ENCODE results near the gene ATP5F1B. TPM values are rescaled to one million over a fixed set of nuclear protein-coding genes. Genes with fewer than 3 reads are reported as not detected.
"Not testable (repeated sequence)": the region's sequence is repeated elsewhere in the genome, so short reads cannot be mapped to it uniquely, and the experiment has no call there.

Gene ATP5F1B
- polyA plus RNA-seq, 1 donor from 2014 or later = 559 TPM

DNA sequence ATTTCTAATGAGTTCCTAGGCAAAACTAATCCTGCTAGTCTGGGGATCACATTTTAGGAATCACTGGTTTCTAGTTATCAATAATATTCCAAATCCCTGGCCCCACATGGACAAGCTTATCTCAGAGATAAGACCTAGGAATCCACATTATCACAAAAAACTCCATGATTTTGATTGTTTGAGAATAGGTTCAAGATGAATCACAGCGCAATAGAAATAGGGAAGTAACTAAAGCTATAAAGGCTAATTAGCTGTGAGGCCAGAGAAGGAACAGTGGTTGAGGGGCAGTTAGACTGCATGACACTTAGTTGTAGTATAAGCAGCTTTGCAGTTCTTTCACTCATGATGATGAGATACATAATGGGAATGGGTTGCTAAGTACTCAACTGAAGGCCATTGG, 13.1 kb upstream of the ATP5F1B start:
- no peak overlapping the region for H2AFZ ChIP-seq (ENCODE audit: low read depth, low read length)
- H3K9me3 ChIP-seq (ENCODE audit: low read length) = no peaks in the 10 kb centered on the region
- H3K27me3 ChIP-seq (ENCODE audit: insufficient read depth, low read depth, low read length) = no peaks in the 10 kb centered on the region
- H3K9ac ChIP-seq (ENCODE audit: low read length) = no peak overlapping the region
- no peaks in the 10 kb centered on the region for H4K20me1 ChIP-seq (ENCODE audit: insufficient read depth)
- H3F3A ChIP-seq (ENCODE audit: insufficient read depth, low read length, poor library complexity, severe bottlenecking) = no peaks in the 10 kb centered on the region
- no peak overlapping the region for H3K4me2 ChIP-seq (ENCODE audit: low read length)
- no peaks in the 10 kb centered on the region for H3K79me2 ChIP-seq (replicated peaks; ENCODE audit: insufficient read depth, low read length)
- H3K27ac ChIP-seq (ENCODE audit: low read length) = no peak overlapping the region
- no peaks in the 10 kb centered on the region for H3K36me3 ChIP-seq (ENCODE audit: insufficient read depth, low read length)
- no peak overlapping the region for H3K4me3 ChIP-seq (ENCODE audit: low read length)
- H3K9me2 ChIP-seq (ENCODE audit: insufficient read depth, low read length) = no peaks in the 10 kb centered on the region
- TF ChIP-seq, protein P1, sequence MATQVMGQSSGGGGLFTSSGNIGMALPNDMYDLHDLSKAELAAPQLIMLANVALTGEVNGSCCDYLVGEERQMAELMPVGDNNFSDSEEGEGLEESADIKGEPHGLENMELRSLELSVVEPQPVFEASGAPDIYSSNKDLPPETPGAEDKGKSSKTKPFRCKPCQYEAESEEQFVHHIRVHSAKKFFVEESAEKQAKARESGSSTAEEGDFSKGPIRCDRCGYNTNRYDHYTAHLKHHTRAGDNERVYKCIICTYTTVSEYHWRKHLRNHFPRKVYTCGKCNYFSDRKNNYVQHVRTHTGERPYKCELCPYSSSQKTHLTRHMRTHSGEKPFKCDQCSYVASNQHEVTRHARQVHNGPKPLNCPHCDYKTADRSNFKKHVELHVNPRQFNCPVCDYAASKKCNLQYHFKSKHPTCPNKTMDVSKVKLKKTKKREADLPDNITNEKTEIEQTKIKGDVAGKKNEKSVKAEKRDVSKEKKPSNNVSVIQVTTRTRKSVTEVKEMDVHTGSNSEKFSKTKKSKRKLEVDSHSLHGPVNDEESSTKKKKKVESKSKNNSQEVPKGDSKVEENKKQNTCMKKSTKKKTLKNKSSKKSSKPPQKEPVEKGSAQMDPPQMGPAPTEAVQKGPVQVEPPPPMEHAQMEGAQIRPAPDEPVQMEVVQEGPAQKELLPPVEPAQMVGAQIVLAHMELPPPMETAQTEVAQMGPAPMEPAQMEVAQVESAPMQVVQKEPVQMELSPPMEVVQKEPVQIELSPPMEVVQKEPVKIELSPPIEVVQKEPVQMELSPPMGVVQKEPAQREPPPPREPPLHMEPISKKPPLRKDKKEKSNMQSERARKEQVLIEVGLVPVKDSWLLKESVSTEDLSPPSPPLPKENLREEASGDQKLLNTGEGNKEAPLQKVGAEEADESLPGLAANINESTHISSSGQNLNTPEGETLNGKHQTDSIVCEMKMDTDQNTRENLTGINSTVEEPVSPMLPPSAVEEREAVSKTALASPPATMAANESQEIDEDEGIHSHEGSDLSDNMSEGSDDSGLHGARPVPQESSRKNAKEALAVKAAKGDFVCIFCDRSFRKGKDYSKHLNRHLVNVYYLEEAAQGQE (IDR thresholded peaks at IDR 0.05; ENCODE audit: borderline replicate concordance) = no peak
- no peak for TF ChIP-seq RAD21 (conservative IDR thresholded peaks at IDR 0.05)
- TF ChIP-seq EP300 (conservative IDR thresholded peaks at IDR 0.05; ENCODE audit: poor library complexity, severe bottlenecking) = no peak
- TF ChIP-seq, protein P2, sequence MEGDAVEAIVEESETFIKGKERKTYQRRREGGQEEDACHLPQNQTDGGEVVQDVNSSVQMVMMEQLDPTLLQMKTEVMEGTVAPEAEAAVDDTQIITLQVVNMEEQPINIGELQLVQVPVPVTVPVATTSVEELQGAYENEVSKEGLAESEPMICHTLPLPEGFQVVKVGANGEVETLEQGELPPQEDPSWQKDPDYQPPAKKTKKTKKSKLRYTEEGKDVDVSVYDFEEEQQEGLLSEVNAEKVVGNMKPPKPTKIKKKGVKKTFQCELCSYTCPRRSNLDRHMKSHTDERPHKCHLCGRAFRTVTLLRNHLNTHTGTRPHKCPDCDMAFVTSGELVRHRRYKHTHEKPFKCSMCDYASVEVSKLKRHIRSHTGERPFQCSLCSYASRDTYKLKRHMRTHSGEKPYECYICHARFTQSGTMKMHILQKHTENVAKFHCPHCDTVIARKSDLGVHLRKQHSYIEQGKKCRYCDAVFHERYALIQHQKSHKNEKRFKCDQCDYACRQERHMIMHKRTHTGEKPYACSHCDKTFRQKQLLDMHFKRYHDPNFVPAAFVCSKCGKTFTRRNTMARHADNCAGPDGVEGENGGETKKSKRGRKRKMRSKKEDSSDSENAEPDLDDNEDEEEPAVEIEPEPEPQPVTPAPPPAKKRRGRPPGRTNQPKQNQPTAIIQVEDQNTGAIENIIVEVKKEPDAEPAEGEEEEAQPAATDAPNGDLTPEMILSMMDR (IDR thresholded peaks at IDR 0.05; ENCODE audit: poor library complexity, severe bottlenecking) = no peak
- no peak for TF ChIP-seq SMC3 (conservative IDR thresholded peaks at IDR 0.05; ENCODE audit: poor library complexity)
- TF ChIP-seq TAF1 (IDR thresholded peaks at IDR 0.05; ENCODE audit: low read depth) = no peak
- no peak for TF ChIP-seq EZH2 (IDR thresholded peaks at IDR 0.05; ENCODE audit: borderline replicate concordance, insufficient read depth, low read length, poor library complexity, severe bottlenecking)
- no peak for TF ChIP-seq MXI1 (conservative IDR thresholded peaks at IDR 0.05; ENCODE audit: poor library complexity, severe bottlenecking)
- TF ChIP-seq POLR2AphosphoS5 (IDR thresholded peaks at IDR 0.05) = no peak

DNA sequence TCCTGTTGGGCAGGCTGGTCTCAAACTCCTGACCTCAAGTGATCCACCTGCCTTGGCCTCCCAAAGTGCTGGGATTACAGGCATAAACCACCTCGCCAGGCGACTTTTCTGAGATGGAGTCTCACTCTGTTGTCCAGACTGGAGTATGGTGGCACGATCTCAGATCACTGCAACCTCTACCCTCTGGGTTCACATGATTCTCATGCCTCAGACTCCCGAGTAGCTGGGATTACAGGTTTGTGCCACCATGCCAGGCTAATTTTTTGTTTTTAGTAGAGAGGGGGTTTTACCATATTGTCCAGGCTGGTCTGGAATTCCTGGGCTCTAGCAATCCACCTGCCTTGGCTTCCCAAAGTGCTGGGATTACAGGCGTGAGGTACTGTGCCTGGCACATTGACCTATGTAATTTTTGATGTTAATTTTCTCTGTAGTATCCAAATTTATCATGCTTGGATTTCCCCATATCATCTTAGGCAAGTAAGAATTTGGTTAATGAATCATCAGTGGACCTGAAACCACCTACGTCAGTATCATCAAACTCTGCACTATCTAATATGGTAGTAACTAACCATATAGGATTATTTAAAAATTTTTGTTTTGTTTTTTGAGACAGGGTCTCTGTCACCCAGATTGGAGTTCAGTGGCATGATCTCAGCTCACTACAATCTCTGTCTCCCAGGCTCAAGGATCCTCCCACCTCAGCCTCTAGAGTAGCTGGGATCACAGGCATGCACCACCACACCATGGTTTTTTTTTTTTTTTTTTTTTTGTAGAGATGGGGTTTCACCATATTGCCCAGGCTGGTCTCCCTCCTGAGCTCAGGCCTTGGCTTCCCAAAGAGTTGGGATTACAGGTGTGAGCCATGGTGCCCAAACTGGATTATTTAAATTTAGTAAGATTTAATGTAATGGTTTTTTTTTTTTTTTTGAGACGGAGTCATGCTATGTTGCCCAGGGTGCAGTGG, 11.9 kb upstream of the ATP5F1B start:
- Histone ChIP-seq H3K4me3 (ENCODE audit: low read length) (no peak overlapping the region), H3K9me2 (ENCODE audit: insufficient read depth, low read length) (no peaks in the 10 kb centered on the region), H3F3A (ENCODE audit: insufficient read depth, low read length, poor library complexity, severe bottlenecking) (no peaks in the 10 kb centered on the region), H3K27ac (ENCODE audit: low read length) (no peak overlapping the region), H2AFZ (ENCODE audit: low read depth, low read length) (no peak overlapping the region), H3K4me2 (ENCODE audit: low read length) (no peak overlapping the region), H3K79me2 (replicated peaks; ENCODE audit: insufficient read depth, low read length) (no peaks in the 10 kb centered on the region), H3K27me3 (ENCODE audit: insufficient read depth, low read depth, low read length) (no peaks in the 10 kb centered on the region), H4K20me1 (ENCODE audit: insufficient read depth) (no peaks in the 10 kb centered on the region), H3K36me3 (ENCODE audit: insufficient read depth, low read length) (no peaks in the 10 kb centered on the region), H3K9ac (ENCODE audit: low read length) (no peak overlapping the region), H3K9me3 (ENCODE audit: low read length) (no peaks in the 10 kb centered on the region)
- TF ChIP-seq POLR2AphosphoS5 (IDR thresholded peaks at IDR 0.05) = no peak
- TF ChIP-seq RAD21 (conservative IDR thresholded peaks at IDR 0.05) = no peak
- TF ChIP-seq, protein P1 (IDR thresholded peaks at IDR 0.05; ENCODE audit: borderline replicate concordance) = no peak

DNA sequence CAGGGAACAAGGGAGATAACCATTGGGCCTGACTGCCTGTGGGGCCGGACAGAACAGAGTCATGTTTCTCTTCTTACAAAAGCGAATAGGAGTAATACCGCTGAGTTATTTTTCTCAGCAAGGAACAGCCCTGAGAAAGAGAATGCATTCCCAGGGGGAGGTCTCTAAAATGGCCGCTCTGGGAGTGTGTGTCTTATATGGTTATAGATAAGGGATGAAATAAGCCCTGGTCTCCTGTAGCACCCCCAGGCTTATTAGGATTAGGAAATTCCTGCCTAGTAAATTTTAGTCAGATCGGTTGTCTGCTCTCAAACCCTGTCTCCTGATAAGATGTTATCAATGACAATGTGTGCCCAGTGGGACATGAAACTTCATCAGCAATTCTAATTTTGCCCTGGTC, 8.0 kb upstream of the ATP5F1B start:
- not testable (repeated sequence) for H3K27ac ChIP-seq (ENCODE audit: low read length); H2AFZ ChIP-seq (ENCODE audit: low read depth, low read length); H3F3A ChIP-seq (ENCODE audit: insufficient read depth, low read length, poor library complexity, severe bottlenecking); H3K9me3 ChIP-seq (ENCODE audit: low read length); H3K4me2 ChIP-seq (ENCODE audit: low read length); H3K4me3 ChIP-seq (ENCODE audit: low read length); H3K9ac ChIP-seq (ENCODE audit: low read length); H3K9me2 ChIP-seq (ENCODE audit: insufficient read depth, low read length); H3K27me3 ChIP-seq (ENCODE audit: insufficient read depth, low read depth, low read length); H4K20me1 ChIP-seq (ENCODE audit: insufficient read depth); H3K79me2 ChIP-seq (replicated peaks; ENCODE audit: insufficient read depth, low read length); H3K36me3 ChIP-seq (ENCODE audit: insufficient read depth, low read length)

DNA sequence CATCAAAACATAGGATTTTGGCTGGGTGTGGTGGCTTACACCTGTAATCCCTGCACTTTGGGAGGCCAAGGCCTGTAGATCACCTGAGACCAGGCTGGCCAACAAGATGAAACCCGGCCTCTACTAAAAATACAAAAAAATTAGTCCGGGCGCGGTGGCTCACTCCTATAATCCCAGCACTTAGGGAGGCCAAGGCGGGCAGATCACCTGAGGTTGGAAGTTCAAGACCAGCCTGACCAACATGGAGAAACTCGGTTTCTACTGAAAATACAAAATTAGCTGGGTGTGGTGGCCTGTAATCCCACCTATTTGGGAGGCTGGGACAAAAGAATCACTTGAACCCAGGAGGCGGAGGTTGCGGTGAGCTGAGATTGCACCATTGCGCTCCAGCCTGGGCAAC, 2.2 kb upstream of the ATP5F1B start:
- not testable (repeated sequence) for H3K27me3 ChIP-seq (ENCODE audit: insufficient read depth, low read depth, low read length); H3K36me3 ChIP-seq (ENCODE audit: insufficient read depth, low read length); H3K9me3 ChIP-seq (ENCODE audit: low read length); H3K4me3 ChIP-seq (ENCODE audit: low read length); H3K9me2 ChIP-seq (ENCODE audit: insufficient read depth, low read length); H3K9ac ChIP-seq (ENCODE audit: low read length); H3K27ac ChIP-seq (ENCODE audit: low read length); H4K20me1 ChIP-seq (ENCODE audit: insufficient read depth); H3K4me2 ChIP-seq (ENCODE audit: low read length); H3F3A ChIP-seq (ENCODE audit: insufficient read depth, low read length, poor library complexity, severe bottlenecking); H2AFZ ChIP-seq (ENCODE audit: low read depth, low read length)
- peaks cover 27% of the 10 kb centered on the region for H3K79me2 ChIP-seq (replicated peaks; ENCODE audit: insufficient read depth, low read length)
